GM06990 (cell line): ENCODE measurements around the gene EIF1.

Source experiments
- DNase-seq: peaks from one replicate; pipeline ENCODE4 v3.0.0-alpha.2; 2011; ENCODE audit not compliant: insufficient read length; ENCODE audit errors: extremely low read depth
- H3K27me3 ChIP-seq: replicated peaks from 2 replicates; pipeline ENCODE4 v1.6.0; 2011; ENCODE audit warnings: low read length; ENCODE audit not compliant: control insufficient read depth, insufficient read depth
- H3K36me3 ChIP-seq: 2 replicates; pipeline ENCODE4 v1.5.1; 2011; ENCODE audit warnings: low read length; ENCODE audit not compliant: control insufficient read depth, insufficient read depth
- H3K4me3 ChIP-seq: replicated peaks from 2 replicates; pipeline ENCODE4 v1.5.1; 2011; ENCODE audit warnings: low read depth, mild to moderate bottlenecking, control low read depth, low read length
- CTCF ChIP-seq: IDR thresholded peaks from 2 replicates; pipeline ENCODE4 v1.5.1; 2011; ENCODE audit warnings: low read length, control low read depth, mild to moderate bottlenecking, inconsistent platforms; ENCODE audit not compliant: insufficient read depth, poor library complexity, severe bottlenecking

Gene EIF1

DNA sequence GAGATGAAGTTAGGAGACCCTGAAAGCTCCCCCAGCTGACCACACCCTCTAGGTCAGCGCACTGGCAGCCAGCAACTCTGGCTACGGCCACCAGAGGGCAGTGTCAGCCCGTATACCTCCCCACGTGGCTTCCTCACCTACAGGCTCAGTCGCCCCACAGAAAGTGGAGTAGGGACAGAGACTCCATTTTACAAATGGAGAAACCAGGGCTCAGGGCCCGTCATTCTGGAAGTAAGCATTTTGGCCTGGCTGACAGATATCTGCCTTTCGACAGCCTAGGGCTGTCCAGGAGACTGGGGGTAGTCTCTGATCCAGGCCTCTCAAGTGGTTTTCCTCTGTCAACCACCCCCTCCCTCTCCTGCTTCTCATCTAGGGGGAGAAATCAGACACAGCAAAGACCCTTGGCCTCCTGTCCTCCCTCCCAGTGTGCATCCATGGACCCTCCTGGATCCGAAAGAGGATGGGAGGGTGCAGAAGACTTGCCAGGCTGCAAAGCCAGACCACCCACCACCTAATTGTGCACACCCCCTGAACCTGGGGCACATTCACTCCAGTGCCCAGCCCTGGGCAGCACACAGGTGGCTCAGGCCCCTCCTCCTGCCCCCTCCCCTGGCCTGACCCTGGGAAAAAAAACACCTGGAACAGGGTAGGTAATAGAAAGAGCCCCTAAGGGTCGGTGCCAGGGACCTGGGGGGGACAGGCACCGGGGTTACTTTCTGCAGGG, 49.6 kb downstream of the EIF1 start:
- no peak overlapping the region for H3K4me3 ChIP-seq
- peak; percentile 97 for TF ChIP-seq CTCF

DNA sequence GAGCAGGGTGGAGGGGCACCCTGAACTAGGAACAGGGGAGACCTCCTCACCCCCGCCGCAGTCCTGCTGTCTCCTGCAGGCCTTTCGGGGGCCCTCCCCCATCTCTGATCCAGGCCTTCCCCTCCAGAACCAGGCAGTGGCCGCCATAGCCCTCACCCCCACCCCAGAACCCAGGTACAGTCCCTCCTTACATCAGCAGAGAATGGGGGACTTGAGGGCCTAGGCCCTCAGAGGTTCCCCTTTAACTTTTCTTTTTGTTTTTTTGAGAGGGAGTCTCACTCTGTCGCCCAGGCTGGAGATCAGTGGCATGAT, 50.1 kb downstream of the EIF1 start:
- Histone ChIP-seq H3K4me3 (no peak overlapping the region), H3K27me3 (no peaks in the 10 kb centered on the region; the same call in 1 of the 2 replicates), H3K36me3 (no peaks in the 10 kb centered on the region)
- no peak for TF ChIP-seq CTCF
- DNase-seq = no peak

More for the DNA sequence above, 49.6 kb downstream of the EIF1 start:
- peak; percentile 77 for DNase-seq
- Histone ChIP-seq H3K36me3 (no peaks in the 10 kb centered on the region), H3K27me3 (peaks cover 1% of the 10 kb centered on the region; the same call in 1 of the 2 replicates)

GRCh38 chr17:41739661-41740352, 51.1 kb downstream of the EIF1 start:
- no peak for DNase-seq
- no peaks in the 10 kb centered on the region for H3K36me3 ChIP-seq
- H3K27me3 ChIP-seq = no peaks in the 10 kb centered on the region; the same call in 1 of the 2 replicates
- H3K4me3 ChIP-seq = no peak overlapping the region
- no peak for TF ChIP-seq CTCF

DNA sequence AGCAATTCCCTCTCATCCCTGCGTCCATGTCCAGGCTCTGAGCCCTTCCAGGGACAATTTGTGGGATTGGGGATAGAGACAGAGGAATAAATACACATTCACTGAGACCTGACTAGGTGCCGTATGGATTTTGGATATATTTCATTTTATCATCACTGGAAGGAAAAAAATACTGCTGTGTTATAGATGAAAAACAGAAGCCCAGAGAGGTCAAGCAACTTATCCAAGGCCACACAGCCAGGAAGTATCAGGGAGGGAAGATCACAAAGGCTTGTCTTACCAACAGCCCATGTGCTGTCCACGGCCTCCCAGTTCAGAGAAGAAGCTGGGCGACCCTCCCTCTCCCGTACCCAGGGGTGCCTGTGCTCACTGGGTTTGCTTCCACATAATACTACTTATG, 51.8 kb downstream of the EIF1 start:
- DNase-seq = no peak
- Histone ChIP-seq H3K36me3 (no peaks in the 10 kb centered on the region), H3K4me3 (no peak overlapping the region), H3K27me3 (no peaks in the 10 kb centered on the region; the same call in 1 of the 2 replicates)
- no peak for TF ChIP-seq CTCF

GRCh38 chr17:41741709-41742108, 53.0 kb downstream of the EIF1 start:
- Histone ChIP-seq H3K36me3 (no peaks in the 10 kb centered on the region), H3K27me3 (no peaks in the 10 kb centered on the region; the same call in 1 of the 2 replicates), H3K4me3 (no peak overlapping the region)
- no peak for TF ChIP-seq CTCF
- DNase-seq = no peak
